Lung (tissue), 12 donors: Measurements from ENCODE around the gene AHRR. TPM values are rescaled to one million over a fixed set of nuclear protein-coding genes. Genes with fewer than 3 reads are reported as not detected.

Source experiments
- ATAC-seq: fragments of 200-7000 bp; cut with Tn5 transposase; one replicate; pipeline ENCODE4 v1.9.1; 2020; ENCODE audit warnings: moderate number of reproducible peaks; ENCODE audit not compliant: insufficient read depth, low FRiP score
- DNase-seq, 3 donors: peaks; one replicate each; pipeline ENCODE4 v3.0.0-alpha.2; 2013 to 2017
- H3K27ac ChIP-seq, 2 donors: one replicate each; pipeline ENCODE4 v1.5.1; 2013; ENCODE audit warnings: mild to moderate bottlenecking in 2 of 2, moderate library complexity in 2 of 2, control low read depth in 1 of 2, inconsistent platforms in 1 of 2, low read depth in 1 of 2, low read length in 1 of 2
- H3K27me3 ChIP-seq, 3 donors: one replicate each; pipeline ENCODE4 v1.5.1; 2013; ENCODE audit warnings: low read length in 2 of 3; ENCODE audit not compliant: control insufficient read depth in 3 of 3, insufficient read depth in 3 of 3
- H3K36me3 ChIP-seq, 4 donors: one replicate each; pipeline ENCODE4 v1.5.1; 2013; ENCODE audit warnings: low read length in 4 of 4, mild to moderate bottlenecking in 1 of 4, moderate library complexity in 1 of 4; ENCODE audit not compliant: control insufficient read depth in 4 of 4, insufficient read depth in 4 of 4
- H3K4me1 ChIP-seq, 5 donors: one replicate each; pipeline ENCODE4 v1.5.1; 2013; ENCODE audit warnings: low read length in 5 of 5, mild to moderate bottlenecking in 2 of 5, moderate library complexity in 1 of 5; ENCODE audit not compliant: control insufficient read depth in 5 of 5, insufficient read depth in 5 of 5
- H3K4me3 ChIP-seq: one replicate; pipeline ENCODE4 v1.5.1; 2013; ENCODE audit warnings: mild to moderate bottlenecking, control low read depth, moderate library complexity
- H3K9ac ChIP-seq, 2 donors: one replicate each; pipeline ENCODE4 v1.5.1; 2013; ENCODE audit warnings: low read length in 2 of 2, control low read depth in 1 of 2; ENCODE audit not compliant: insufficient read depth in 1 of 2
- H3K9me3 ChIP-seq, 4 donors: one replicate each; pipeline ENCODE4 v1.5.1; 2013; ENCODE audit warnings: low read length in 3 of 4, mild to moderate bottlenecking in 1 of 4, moderate library complexity in 1 of 4; ENCODE audit not compliant: control insufficient read depth in 4 of 4, insufficient read depth in 3 of 4
- CTCF ChIP-seq: IDR thresholded peaks from 2 replicates; pipeline ENCODE4 v1.5.1; 2012; ENCODE audit warnings: mild to moderate bottlenecking; ENCODE audit errors: control extremely low read depth, extremely low read depth
- WGBS, 2 donors: extraction: QIAGEN DNeasy Blood & Tissue Kit; methylation state at CpG; one replicate each; pipeline ENCODE4 v1.1.7; 2013; 5-methylcytosine and 5-hydroxymethylcytosine counted together
- polyA plus RNA-seq, 2 donors: library from polyadenylated mRNA; stranded (reverse); fragments of 200-250 nt; gene quantifications; one replicate each; pipeline ENCODE4 v1.2.1, GENCODE V29; 2013
- total RNA-seq, 2 donors: library from RNA; depleted of rRNA in 1 of 2; stranded (reverse); fragments of >200 nt in 1 of 2; gene quantifications; one replicate each; pipeline ENCODE4 v1.2.1, GENCODE V29; 2014 to 2021
- donor health status: control.
- donor health status: control.
- donor health status: Bipolar disorder and iron deficiency.
- donor health status: healthy.
- donor health status: DM: yes; HTN: yes; CAD: no.

The AHRR gene
- total and polyA plus RNA-seq, 4 donors, result 0.63 to 8.8 (median 2.8) TPM

- H3K27me3 ChIP-seq, result no peaks in the 10 kb centered on the region
- H3K9me3 ChIP-seq, result no peaks in the 10 kb centered on the region
- no peak overlapping the region for H3K4me3 ChIP-seq
- peaks cover 0 to 19% (median 0%) of the 10 kb centered on the region in 5 donors for H3K4me1 ChIP-seq
- 67 to 70% methylated on average over 12 of the region's 12 CpGs for WGBS, 2 donors
- no peak for TF ChIP-seq CTCF
- H3K27ac ChIP-seq, result no peak overlapping the region
- peaks cover 0 to 4% (median 0%) of the 10 kb centered on the region in 4 donors for H3K36me3 ChIP-seq
- H3K9ac ChIP-seq, result no peak overlapping the region
- ATAC-seq (no peak), DNase-seq (peak in 2 of 3 donors; percentile 58 to 83)
Measured at GRCh38 chr5:419970-420369, 98.5 kb downstream of the AHRR start.

DNA sequence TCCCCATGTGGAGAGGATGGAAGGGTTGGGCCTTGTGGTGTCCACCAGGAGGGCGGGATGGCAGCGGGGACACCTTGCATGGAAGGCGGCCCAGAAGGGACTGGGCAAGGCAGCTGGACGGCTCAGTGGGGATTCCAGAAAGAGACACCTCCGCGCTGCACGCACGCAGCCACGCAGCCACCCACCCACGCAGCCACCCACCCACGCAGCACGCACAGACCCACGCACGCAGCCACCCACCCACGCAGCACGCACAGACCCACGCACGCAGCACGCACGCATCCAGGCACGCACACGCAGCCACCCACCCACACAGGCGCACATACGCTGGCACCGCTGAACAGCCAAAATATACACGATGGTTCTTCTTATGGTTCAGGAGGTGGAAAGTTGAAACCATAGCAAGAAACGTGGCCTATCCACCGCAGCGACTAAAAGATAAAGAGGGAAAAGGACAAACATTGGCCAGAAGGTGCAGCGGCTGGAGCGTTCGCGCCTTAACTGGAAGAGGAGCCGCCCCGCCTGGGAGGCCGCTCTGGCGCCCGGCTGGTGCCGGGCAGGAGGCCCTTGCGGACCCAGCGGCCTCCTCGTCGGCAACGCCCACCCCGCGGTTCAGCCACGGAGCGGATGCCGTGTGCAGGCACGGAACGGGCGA is 99.2 kb downstream of the AHRR start:
- Histone ChIP-seq H3K27me3 (no peaks in the 10 kb centered on the region), H3K9me3 (no peaks in the 10 kb centered on the region)
- WGBS, 2 donors, result 94% methylated on average over 52 of the region's 52 CpGs

GRCh38 chr5:421287-421880 is 99.9 kb downstream of the AHRR start:
- 88 to 91% methylated on average over 32 to 34 of the region's 34 CpGs for WGBS, 2 donors
- no peak overlapping the region for H3K9ac ChIP-seq
- H3K27me3 ChIP-seq, result no peaks in the 10 kb centered on the region
- no peak overlapping the region for H3K27ac ChIP-seq
- no peak for DNase-seq
- no peak for ATAC-seq
- peaks cover 0 to 9% (median 0%) of the 10 kb centered on the region in 5 donors for H3K4me1 ChIP-seq
- no peak overlapping the region for H3K4me3 ChIP-seq
- TF ChIP-seq CTCF, result no peak
- no peaks in the 10 kb centered on the region for H3K9me3 ChIP-seq
- H3K36me3 ChIP-seq, result peaks cover 0 to 4% (median 0%) of the 10 kb centered on the region in 4 donors

More for the DNA sequence above, 99.2 kb downstream of the AHRR start:
- DNase-seq (no peak), ATAC-seq (no peak)
- Histone ChIP-seq H3K27ac (no peak overlapping the region), H3K4me3 (no peak overlapping the region), H3K9ac (no peak overlapping the region), H3K36me3 (peaks cover 0 to 4% (median 0%) of the 10 kb centered on the region in 4 donors), H3K4me1 (peaks cover 0 to 13% (median 0%) of the 10 kb centered on the region in 5 donors)
- no peak for TF ChIP-seq CTCF
